Measurements from ENCODE around the gene NOLC1.

NOLC1 gene

GRCh38 chr10:102117391-102118159 is 34.6 kb upstream of the NOLC1 start:
- peak; percentile 33 for TF ChIP-seq CTCF (IDR thresholded peaks at IDR 0.05; ENCODE audit: low read depth, low read length, missing control alignments)
- in situ Hi-C loops (cut with HindIII; ENCODE audit: low sequenced_read_pairs) = no loop called here
- H3K4me3 ChIP-seq (ENCODE audit: low read depth, low read length) = peak overlapping the region; percentile 65
- DNase-seq (ENCODE audit: low read depth) = no peak

- in situ Hi-C loops (cut with HindIII; ENCODE audit: low sequenced_read_pairs) = no loop called here
- peak overlapping the region; percentile 65 for H3K4me3 ChIP-seq (ENCODE audit: low read depth, low read length)
- DNase-seq (ENCODE audit: low read depth) = no peak
- TF ChIP-seq CTCF (IDR thresholded peaks at IDR 0.05; ENCODE audit: low read depth, low read length, missing control alignments) = no peak
These were observed 33.3 kb upstream of the NOLC1 start for GRCh38 chr10:102118867-102119266.

DNA sequence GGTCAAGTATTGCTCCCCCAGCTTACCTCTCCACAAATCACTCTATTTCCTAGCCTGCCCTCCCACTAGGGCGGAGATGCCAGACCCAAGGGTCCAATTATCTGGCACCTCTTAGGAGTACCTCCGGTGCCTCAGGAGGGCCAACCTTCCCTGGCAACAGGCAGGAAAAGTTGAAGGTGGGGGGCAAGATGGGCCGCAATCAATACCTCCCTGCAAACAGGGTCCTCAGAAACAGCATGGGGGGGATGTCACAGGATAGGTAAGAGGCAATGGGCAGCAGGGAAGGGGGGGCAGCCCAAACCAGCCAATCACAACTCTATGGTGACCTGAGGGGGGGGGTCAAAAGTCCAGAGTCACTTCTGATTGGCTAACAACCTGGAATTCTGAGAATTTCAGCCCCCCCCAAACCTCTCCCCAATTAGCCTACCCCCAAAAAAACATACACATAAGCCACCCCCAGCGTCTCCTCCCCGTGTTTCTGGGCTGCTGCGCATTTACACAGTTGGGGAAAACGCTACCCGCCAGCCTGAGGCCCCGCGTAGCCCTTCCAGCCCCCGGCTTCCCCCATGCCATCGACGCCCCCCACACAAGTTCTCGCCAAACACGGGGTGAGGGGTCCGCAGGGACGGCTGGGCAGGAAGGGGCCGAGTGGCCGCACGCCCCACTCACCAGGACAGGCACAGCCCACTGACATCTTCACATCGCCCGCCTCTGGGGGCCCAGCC is 32.6 kb upstream of the NOLC1 start:
- TF ChIP-seq CTCF (IDR thresholded peaks at IDR 0.05; ENCODE audit: low read depth, low read length, missing control alignments) = no peak
- no peak for DNase-seq (ENCODE audit: low read depth)
- H3K4me3 ChIP-seq (ENCODE audit: low read depth, low read length) = peak overlapping the region; percentile 65
- in situ Hi-C loops (cut with HindIII; ENCODE audit: low sequenced_read_pairs) = no loop called here

GRCh38 chr10:102120142-102120990 is 31.8 kb upstream of the NOLC1 start, which contains the start of gene LDB1:
LDB1 (minus strand) TSS chr10:102120368; CDS start chr10:102120110, 258 bp downstream.
- no peak for TF ChIP-seq CTCF (IDR thresholded peaks at IDR 0.05; ENCODE audit: low read depth, low read length, missing control alignments)
- no peak for DNase-seq (ENCODE audit: low read depth)
- in situ Hi-C loops (cut with HindIII; ENCODE audit: low sequenced_read_pairs) = no loop called here
- peak within 1 kb of the TSS; percentile 65 for H3K4me3 ChIP-seq (ENCODE audit: low read depth, low read length)

GRCh38 chr10:102120991-102121738 is 31.0 kb upstream of the NOLC1 start:
- no peak for TF ChIP-seq CTCF (IDR thresholded peaks at IDR 0.05; ENCODE audit: low read depth, low read length, missing control alignments)
- no peak for DNase-seq (ENCODE audit: low read depth)
- in situ Hi-C loops (cut with HindIII; ENCODE audit: low sequenced_read_pairs) = no loop called here
- H3K4me3 ChIP-seq (ENCODE audit: low read depth, low read length) = peak overlapping the region; percentile 65

Data from astrocyte of the cerebellum (primary cell).